HG03025 (cell line): ENCODE data around the gene ARL15.

Experiments
- ATAC-seq: cut with Tn5 transposase; IDR thresholded peaks from one replicate; pipeline ENCODE4 v1.9.1; 2021; ENCODE audit warnings: mild to moderate bottlenecking, moderate library complexity; ENCODE audit not compliant: unreplicated experiment, low FRiP score

ARL15 gene

DNA sequence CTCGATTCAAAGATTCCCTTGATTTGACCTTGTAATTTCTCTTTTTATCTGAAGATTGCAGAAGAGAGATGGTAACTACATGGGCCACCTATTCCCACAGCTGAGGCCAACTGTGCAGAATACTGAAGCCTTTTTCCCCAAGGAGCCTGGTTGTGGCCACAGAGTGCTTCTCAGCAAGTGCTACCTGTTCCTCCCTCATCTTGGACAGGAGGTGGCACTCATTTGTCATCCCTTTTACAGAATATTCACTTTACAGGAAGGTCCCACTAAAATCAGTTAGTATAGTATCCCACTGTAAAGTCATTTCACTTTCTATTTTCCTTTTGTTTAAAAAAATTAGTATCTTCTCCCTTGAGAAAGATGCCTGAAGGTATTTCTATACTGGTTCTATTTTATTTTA is 346.4 kb downstream of the ARL15 start:
- no peak for ATAC-seq

DNA sequence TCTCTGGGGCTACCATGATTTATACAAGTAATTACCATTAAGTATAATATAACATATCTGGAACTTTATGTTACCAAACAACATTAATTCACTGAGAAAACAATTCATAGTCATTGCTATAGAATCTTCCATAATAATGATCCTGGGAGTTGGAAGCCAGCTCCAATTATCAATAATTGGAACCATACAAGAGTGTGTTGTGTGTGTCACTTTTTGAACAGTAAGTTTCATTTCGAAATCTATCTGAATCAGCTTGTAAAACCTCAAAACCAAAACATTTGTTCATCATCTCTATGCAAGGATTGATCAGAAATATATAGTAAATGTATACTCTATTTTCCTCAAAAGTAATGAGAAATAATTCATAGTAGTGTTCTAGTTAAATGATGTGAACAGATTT is 348.1 kb downstream of the ARL15 start:
- ATAC-seq: no peak

DNA sequence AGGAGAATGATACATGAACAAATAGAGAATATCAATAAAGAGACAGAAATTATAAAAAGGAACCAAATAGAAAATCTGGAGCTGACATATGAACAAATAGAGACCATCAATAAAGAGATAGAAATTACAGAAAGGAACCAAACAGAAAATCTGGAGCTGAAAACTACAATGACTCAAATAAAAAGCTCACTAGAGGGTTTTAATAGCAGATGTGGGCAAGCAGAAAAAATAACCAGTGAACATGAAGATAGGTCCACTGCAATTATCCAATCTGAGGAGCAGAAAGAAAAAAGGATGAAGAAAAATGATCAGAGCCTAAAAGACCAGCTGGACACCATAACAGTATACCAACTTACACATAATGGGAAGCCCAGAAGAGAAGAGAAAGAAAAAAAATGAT is 353.7 kb downstream of the ARL15 start:
- ATAC-seq: no peak

DNA sequence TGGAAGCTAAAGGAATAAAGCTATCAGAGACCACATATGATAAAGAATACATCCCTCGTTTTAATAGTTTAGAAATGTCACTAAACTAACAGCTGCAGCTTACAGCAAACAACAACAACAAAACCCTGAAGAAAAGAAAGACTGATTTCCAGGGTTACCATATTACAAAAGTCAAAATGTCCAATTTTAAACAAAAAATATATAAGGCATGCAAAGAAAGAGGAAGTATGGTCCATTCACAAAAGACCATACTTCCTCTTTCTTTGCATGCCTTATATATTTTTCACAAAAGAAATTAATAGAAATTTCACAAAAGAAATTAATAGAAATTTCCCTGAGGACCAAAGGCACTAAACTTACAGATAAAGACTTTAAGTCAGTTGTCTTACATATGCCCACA is 354.2 kb downstream of the ARL15 start:
- no peak for ATAC-seq

DNA sequence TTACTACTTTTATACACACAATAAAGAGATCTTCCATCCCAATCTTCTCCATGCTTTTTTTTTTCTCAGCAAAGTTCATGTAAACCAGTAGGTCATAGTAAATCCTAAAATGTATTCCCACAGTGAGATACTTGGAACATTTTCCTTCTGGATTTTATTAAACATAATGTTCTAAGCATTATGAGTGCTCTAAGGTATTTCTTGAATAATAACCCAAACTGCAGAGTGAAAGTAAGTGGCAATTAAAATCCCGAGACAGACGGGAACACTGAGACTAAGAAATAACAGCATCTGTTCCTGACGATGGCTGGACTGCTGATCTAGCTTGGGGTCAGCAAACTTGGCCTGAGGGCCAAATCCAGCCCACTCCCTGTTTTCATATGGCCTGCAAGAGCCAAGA is 359.8 kb downstream of the ARL15 start:
- ATAC-seq: no peak

DNA sequence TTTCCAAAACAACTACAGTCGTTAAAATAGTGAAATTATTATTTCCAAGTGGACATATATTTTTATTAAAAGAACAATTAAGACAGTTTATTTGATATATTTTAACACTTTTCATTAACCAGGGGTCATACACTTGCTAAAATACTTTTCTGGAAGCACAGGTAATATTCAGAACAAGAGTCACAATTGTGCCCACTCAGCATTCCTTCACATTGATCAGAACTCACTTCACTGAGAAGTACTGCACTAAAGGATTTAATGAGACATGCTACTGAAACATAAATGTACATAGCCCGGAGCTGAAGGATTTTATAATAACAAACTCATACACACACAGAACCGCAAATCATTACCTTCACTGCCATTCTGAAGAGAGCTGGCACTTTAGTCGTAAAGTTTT is 361.8 kb downstream of the ARL15 start:
- no peak for ATAC-seq

DNA sequence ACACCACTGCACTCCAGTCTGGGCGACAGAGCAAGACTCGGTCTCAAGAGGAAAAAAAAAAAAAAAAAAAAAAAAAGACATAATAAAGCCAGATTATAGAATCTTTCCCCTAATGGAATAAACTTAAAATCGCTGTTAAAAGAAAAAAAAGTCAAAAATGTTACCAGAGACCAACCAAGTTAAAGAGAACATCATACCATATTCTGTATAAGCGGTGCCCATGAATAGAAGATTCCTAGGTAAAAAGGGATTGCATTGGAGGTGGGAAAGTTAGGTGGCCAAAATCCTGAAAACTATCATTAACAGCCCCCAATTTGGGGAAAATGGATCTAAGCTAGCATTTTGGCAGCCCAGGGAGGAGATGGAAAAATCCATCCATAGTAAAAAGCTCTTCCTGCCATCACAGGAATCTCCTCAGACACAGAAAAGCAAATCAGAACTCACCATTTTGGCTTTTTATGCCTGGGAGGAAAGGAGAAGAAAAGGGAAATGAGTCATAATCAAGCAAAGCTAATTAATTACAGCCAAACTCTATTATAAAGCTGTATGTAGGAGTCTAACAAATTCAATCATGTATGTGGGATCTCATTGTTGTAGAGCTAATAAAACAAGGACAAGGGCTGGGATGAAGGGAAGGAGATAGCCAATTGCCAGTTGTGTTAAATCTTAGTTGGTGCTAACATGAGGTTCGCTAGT is 363.8 kb downstream of the ARL15 start:
- no peak for ATAC-seq

DNA sequence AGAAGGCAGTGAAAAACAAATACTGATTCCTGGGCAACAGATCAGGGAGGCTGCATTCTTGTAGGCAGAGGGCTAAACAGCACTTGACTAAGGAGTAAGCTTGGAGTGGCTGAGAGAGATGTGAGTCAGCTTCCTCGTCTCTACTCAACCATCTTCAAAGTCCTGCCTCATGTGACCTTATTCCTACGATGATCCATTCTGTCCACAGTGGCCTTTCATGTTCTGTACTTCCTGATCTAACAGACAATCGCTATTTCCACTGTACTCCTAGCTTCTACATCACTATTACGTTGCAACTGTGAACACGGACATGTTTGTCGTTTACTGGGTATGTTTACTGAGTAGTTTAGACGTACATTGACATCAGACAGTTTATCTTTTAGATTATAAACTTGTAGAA is 365.4 kb downstream of the ARL15 start:
- no peak for ATAC-seq

DNA sequence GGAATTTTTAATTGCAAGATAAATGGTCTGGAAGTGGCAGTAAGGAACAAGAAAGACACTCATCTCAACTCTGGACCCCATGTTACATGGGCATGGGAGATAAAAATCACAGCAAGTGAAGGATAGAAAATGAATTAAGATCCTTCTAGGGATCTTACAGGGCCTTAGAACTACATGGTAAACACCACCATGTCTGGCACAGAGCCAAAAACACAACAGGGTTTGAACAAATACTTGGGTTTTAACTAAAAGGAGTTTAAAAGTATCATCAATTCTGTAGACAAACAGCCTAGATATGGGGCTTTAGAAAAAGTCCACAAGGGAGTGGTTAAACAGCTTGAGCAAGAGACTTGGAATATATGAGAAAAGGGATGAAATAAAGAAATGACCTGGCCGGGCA is 366.4 kb downstream of the ARL15 start:
- no peak for ATAC-seq

DNA sequence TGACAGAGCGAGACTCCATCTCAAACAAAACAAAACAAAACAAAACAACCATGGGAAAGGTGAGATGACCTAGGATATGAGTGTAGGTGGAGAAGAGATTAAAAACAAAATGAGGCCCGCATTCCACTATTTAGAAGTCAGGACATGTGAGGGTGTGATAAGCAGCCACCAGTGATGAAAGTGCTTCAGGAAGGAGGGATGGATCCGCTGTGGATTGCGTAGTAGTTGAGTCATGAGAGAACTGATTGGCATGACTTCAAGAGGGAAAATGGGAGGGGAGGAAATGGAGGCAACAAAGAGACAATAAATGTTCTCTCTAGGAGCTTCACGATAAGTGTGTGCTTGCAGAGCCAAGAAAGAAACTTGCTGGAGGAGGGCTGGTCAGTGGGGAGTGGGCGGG is 367.6 kb downstream of the ARL15 start:
- ATAC-seq: no peak

DNA sequence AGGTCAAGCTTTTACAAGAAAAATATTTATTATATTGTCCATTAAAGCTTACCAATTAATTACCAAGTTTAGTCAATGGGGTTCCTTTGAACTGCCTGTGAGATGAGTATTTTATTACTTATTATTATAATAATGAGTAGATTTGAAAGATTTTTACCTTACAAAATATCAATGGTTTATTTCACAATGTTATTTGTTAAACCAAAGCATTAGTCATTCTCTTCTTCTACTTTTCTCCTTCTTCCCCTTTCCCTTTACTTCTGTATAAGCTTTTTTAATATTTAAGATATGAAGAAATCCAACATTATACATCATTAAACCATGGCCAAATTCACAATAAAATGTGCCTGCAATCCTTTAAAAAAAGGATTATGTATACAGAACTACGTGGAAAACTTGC is 369.5 kb downstream of the ARL15 start:
- ATAC-seq: no peak

DNA sequence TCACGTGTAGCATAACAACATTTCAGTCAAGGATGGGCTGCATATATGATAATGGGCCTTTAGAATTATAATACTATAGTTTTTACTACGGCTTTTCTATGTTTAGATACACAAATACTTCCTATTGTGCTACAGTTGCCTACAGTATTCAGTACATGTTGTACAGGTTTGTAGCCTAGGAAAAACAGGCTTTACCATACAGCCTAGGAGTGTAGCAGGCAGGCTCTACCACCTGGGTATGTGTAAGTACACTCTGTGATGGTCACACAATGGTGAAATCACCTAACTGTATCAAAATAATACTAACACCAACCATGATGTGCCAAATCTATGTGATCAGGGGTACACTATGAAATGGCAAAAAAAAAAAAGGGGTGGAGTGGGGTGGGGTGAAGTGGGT is 372.9 kb downstream of the ARL15 start:
- ATAC-seq: no peak

DNA sequence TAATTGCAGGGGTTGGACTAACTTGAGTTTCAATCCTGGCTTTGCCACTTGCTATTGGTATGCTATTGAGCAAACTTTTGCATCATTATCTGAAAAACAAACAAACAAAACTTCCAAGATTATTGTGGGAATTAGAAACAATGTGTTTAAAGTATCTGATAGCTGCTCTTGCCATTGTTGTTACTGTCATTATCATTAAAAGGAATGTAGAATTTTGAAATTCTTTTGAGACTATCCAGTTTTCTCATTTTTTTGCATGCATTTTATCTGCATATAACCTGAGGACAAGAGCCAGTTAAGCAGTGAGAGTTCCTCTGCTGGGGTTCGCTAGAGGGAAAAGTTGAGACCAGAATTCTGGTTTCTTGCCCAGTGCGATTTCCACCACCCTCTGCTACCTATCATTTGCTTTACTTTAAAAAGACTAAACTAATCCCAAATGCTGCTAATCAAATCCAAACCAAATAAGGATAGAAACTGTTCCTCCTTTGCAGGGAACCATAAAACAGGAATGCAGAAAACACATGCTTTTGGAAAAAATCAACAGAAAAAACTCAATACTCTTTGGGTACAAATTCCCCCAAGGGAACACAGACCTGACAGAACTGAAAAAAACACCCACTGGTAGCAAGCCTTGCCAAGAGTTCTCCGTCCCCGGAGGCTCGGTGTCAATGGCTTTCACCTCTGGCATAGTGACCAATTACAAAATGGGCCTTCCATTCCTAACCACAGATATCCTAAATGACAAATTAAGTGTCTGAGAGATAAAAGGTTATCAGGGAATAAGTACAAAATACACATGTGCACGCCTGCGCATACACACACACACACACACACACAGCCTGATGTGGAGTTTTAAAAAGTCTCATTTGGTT is 373.7 kb downstream of the ARL15 start:
- ATAC-seq: no peak

DNA sequence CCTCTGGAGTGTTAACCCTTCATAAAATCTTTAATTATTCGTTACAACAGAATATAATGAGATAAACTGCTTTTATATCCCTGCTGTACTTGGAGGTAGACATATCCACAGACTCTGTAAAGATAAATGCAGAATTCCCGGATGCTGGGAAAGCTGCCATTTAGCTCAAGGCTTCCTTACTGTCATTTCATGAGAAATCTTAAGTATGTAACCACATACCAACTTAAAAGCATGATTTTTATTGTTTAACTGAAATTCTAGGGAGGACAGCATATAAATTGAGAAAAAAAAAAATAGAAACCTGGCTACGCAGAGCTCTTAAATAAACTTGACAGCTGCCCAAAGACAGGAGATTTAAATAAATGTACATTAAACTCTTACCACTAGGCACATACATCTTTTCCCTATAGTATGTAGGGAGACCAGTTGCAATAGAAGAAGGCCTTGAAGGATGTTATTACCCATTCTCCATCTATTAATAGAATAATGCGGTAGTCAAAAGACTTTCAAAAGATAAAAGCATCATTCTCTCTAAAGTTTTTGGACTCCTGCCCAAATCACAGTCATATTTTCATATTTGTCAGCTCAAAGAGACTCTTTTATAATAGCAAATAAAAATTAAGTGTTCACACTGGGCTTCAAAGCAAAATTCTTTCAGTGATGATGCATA is 376.1 kb downstream of the ARL15 start:
- no peak for ATAC-seq

DNA sequence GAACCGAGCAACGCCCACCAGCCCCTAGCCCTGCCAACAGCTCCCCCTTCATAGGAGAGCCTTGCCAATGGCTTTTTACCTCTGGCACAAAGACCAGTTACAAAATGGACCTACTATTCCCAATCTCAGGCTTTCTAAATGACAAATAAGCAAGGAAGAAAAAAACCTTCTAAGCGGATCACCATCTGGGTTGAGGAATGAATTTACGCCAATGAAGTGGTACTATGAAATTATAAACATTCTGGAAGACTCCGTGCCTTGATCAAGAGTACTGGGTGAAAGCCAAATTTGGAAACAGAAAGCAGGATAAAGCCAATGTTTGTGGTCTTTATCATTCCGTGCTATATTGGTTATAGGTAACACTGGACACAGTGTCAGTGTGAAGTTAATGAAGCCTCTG is 378.0 kb downstream of the ARL15 start:
- ATAC-seq: no peak

DNA sequence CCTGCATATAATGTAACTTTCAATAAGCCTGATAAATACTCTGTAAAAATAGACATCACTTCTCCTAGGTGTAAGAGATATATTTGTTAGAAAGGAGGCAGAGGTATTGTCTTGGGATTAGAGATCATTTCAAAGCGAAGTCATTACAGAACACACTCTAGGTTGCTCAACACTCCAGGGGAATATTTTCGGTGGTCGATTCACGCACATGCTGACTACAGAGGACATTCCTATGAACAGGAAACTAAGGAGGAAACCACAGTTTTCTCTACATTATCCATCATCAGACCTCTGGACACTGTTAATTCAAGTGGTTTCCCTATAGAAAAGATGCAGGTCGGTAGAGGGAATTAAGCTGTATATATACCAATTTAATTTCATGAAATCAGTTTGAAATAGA is 379.9 kb downstream of the ARL15 start:
- no peak for ATAC-seq

DNA sequence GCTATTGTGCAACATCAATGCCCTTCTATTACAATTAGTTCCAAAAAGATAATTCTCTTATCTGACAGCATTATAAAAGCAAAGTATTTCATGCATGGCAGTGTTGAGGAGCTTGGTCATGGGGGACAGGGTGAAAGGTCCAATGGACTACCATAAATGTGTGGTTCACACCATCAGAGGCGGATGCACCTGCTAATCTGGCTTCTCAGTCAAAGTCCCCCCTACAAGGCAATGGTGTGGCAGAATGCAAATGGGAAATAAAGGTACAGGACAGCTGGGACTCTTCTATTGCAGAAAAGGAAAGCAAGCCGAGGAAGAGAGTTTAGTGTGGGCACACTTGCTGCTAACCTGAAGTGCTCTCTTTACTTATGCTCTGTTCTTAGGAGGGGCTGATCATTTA is 380.8 kb downstream of the ARL15 start:
- ATAC-seq: no peak

DNA sequence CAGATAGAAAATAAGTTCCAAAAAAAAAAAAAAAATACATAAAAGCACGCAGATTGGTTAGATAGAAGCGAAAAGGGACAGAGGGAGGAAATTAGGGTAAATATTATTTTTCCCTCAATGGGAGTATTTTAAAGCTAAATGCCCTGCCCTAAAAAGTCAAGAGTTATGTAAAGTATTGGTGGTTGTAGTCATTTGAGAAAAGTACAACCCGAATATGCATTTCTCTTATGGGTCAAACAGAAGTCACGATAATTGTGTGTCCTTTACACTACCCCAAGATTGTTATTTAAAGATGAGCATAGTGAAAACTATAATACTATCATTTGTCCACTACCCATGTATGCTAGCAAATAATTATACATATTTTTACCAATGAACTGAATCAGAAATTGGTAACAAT is 381.2 kb downstream of the ARL15 start:
- no peak for ATAC-seq

DNA sequence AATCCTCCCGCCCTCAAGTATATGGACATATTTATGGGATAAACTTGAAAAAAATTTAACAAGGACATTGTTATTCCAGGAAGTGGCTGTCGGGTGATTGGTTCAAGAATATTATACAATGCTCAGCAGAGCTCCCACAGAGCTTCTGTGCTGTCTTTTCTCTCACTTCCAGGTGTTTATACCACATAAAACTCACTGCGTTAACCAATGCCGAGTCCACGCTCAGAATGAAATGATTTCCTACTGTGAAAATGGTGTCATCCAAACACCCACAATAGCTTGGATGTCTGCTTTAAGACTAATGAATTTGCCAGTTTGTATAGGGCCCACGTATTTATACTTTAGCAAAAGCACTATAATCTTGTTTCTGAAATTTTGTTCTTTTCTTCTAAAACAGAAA is 381.7 kb downstream of the ARL15 start:
- no peak for ATAC-seq

DNA sequence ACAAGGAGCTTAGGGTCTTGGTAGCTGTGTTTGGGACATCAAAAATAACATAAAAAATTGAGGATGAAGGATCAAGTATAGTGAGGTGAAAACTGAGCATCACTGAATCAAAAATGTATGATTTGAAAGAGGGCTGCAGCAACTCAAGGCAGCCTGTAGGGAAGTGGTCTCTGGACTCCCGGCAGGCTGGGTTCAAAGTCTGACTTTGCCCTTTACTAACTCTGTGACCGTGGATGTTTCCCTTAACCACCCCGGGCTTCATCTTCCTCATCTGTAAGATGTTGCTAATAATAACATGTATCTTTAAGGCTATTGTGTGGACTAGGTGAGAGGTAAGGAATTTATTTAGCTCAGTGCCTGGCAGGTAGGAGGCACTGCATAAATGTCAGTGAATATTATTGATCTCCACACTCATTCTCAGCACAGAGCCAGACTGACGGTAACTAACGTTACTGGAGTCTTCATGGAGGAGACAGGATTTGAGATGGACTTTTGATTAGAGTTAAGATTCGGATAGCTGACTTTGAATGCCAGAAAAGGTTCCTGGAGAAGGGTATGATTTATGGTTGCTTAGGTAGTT is 382.6 kb downstream of the ARL15 start:
- no peak for ATAC-seq

DNA sequence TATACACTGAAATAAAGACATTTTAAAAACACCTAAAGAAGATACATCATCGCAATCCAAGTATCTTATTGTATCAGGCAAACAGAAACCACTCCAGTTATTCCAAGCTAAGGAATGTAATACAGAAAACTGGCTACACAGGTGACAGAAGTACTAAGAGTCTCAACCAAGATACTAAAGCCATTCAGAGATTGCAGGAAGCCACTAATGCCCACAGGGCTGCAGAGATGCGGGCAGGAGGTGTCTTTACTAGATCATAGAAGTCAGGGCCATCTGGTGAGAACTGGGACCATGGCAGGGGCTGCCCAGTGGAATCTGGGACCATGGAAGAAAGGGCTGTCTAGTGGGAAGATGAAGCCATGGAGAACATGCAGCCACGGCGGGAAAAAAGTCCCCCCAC is 384.3 kb downstream of the ARL15 start:
- ATAC-seq: no peak
